ENCODE data around the gene FSIP1.

Gene FSIP1

DNA sequence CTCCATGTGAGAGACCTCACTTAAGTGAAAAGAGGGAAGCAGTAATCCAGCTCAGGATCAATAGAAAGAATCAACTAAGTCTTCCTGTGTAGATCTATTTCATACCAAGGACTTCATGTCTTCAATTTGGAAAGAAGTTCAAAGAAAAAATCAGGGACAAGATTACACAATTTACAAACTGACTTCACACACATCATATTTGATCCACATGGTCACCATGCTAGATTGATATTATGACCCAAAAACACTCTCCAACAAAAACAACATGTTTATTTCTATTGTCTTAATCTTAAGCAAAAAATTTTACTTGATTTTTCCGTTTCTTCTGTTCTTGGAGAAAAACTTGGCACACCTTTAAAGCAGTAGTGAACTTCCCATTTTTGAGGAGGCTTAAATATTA lies 125.5 kb downstream of the FSIP1 start:
- no peak overlapping the region for H3K4me3 ChIP-seq (ENCODE audit: low read depth, low read length)

DNA sequence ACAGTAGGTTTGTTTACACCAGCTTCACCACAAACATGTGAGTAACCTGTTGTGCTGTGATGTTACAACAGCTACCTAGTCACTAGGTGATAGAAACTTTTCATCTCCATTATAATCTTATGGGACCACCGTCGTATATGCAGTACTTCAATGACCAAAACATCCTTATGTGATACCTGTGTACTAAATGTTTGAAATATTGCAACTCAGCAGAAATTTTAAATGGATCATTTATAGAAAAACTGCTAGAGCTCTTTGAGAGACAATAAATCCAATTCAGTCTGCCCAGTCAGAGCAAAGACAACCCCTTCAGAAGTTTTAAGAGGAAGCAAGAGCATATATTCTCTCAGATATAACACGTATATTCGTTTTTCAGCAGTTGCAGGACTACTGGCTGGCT lies 128.3 kb downstream of the FSIP1 start:
- Histone ChIP-seq H3K27me3 (peaks cover 3% of the 10 kb centered on the region; the same call in 1 of the 2 replicates), H3K9me3 (no peaks in the 10 kb centered on the region), H3K4me3 (ENCODE audit: low read depth, low read length) (no peak overlapping the region), H3K36me3 (no peaks in the 10 kb centered on the region), H3K4me1 (no peaks in the 10 kb centered on the region)
- TF ChIP-seq CTCF (IDR thresholded peaks at IDR 0.05; ENCODE audit: low read depth, low read length), result no peak
- no peak for DNase-seq

More for the DNA sequence above, 125.5 kb downstream of the FSIP1 start:
- H3K27me3 ChIP-seq, result peaks cover 3% of the 10 kb centered on the region; the same call in 1 of the 2 replicates
- H3K4me1 ChIP-seq, result 0 out of 2 replicates have a peak, but pooled peaks cover 2% of the 10 kb centered on the region
- no peak for DNase-seq
- H3K9me3 ChIP-seq, result no peaks in the 10 kb centered on the region
- TF ChIP-seq CTCF (IDR thresholded peaks at IDR 0.05; ENCODE audit: low read depth, low read length), result no peak
- no peaks in the 10 kb centered on the region for H3K36me3 ChIP-seq

DNA sequence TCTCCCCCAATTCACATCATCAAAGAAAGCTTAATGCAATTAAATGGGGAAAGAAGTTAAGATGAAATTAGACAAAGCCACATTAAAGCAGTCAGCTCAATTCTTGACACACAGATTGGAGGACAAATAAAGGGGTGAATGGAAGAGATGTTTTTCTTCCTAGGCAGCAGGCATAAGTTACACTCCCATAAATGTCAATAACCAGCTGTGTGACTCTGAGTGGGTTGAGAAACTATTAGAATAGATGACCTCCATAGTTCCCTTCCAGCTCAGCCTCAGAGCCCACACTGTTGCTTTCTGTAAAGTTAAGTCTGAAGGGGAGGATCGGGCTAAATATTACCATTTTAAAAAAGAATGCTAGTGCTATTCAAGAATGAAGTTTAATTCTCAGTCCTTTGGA lies 130.8 kb downstream of the FSIP1 start:
- TF ChIP-seq CTCF (IDR thresholded peaks at IDR 0.05; ENCODE audit: low read depth, low read length), result no peak
- Histone ChIP-seq H3K4me1 (no peaks in the 10 kb centered on the region), H3K9me3 (no peaks in the 10 kb centered on the region), H3K4me3 (ENCODE audit: low read depth, low read length) (no peak overlapping the region), H3K27me3 (peaks cover 3% of the 10 kb centered on the region; the same call in 1 of the 2 replicates), H3K36me3 (no peaks in the 10 kb centered on the region)
- DNase-seq, result no peak

DNA sequence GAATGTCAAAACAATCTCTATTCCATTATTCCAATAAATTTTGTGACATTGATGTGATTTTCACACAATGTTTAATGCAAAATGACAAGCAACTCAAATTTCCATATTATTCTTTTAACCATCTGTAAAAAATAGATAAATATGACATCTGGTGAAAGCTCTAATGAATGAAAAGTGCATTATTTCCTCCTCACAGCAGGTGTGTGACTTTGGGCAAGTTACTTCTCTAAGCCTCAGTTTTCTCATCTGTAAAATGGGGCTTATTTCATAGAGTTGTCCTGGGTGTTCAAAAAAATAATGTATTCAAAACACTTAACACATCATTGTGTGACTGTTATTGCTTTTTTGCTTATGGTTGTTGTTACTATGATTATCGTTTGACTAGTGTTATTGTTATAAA lies 131.3 kb downstream of the FSIP1 start:
- no peak for TF ChIP-seq CTCF (IDR thresholded peaks at IDR 0.05; ENCODE audit: low read depth, low read length)
- Histone ChIP-seq H3K4me1 (no peaks in the 10 kb centered on the region), H3K36me3 (no peaks in the 10 kb centered on the region), H3K27me3 (peaks cover 3% of the 10 kb centered on the region; the same call in 1 of the 2 replicates), H3K9me3 (no peaks in the 10 kb centered on the region), H3K4me3 (ENCODE audit: low read depth, low read length) (no peak overlapping the region)
- DNase-seq, result no peak

- no peak for DNase-seq
- Histone ChIP-seq H3K36me3 (no peaks in the 10 kb centered on the region), H3K4me3 (ENCODE audit: low read depth, low read length) (no peak overlapping the region), H3K4me1 (no peaks in the 10 kb centered on the region), H3K27me3 (no peaks in the 10 kb centered on the region), H3K9me3 (no peaks in the 10 kb centered on the region)
- TF ChIP-seq CTCF (IDR thresholded peaks at IDR 0.05; ENCODE audit: low read depth, low read length), result no peak
Observed at GRCh38 chr15:39649757-39650156, 132.9 kb downstream of the FSIP1 start.

GRCh38 chr15:39646425-39646824 lies 136.2 kb downstream of the FSIP1 start:
- DNase-seq, result no peak
- no peaks in the 10 kb centered on the region for H3K9me3 ChIP-seq
- H3K36me3 ChIP-seq, result no peaks in the 10 kb centered on the region
- no peaks in the 10 kb centered on the region for H3K27me3 ChIP-seq
- no peak for TF ChIP-seq CTCF (IDR thresholded peaks at IDR 0.05; ENCODE audit: low read depth, low read length)
- no peaks in the 10 kb centered on the region for H3K4me1 ChIP-seq
- H3K4me3 ChIP-seq (ENCODE audit: low read depth, low read length), result no peak overlapping the region
